IMR-90 (cell line): ENCODE results near the gene LPAR5. TPM values are rescaled to one million over a fixed set of nuclear protein-coding genes. Genes with fewer than 3 reads are reported as not detected.

Experiments
- ATAC-seq: fragments of 200-7000 bp; cut with Tn5 transposase; 2 replicates; pipeline ENCODE4 v1.9.1; 2020; ENCODE audit warnings: low read depth, mild to moderate bottlenecking, moderate library complexity
- BruUV-seq: library from RNA; stranded (reverse); fragments of 400-500 nt; replicated peaks from 2 replicates; lab custom pipeline; 2021; lab: Mats Ljungman, UMichigan
- CTCF ChIA-PET: fragments of 300-600 bp; formaldehyde crosslinking; extraction: SDS; loops from one replicate; lab custom pipeline; 2021; ENCODE audit warnings: antibody characterized with exemption; lab: Yijun Ruan, JAX
- POLR2A ChIA-PET: fragments of 300-600 bp; sonication (Branson Sonifier 250); formaldehyde crosslinking; loops from one replicate; lab custom pipeline; 2022; ENCODE audit warnings: antibody characterized with exemption; ENCODE audit not compliant: unreplicated experiment; lab: Charles Lee
- DNase-seq: peaks from one replicate; pipeline ENCODE4 v3.0.0; 2013
- H2AFZ ChIP-seq: replicated peaks from 2 replicates; pipeline ENCODE3; 2013; ENCODE audit warnings: low read length, mild to moderate bottlenecking; ENCODE audit not compliant: poor library complexity
- H2AK5ac ChIP-seq: 2 replicates; pipeline ENCODE4 v1.6.1; 2013; ENCODE audit warnings: low read depth, low read length, inconsistent platforms
- H2AK9ac ChIP-seq: replicated peaks from 2 replicates; pipeline ENCODE3; 2013; ENCODE audit warnings: mild to moderate bottlenecking, low read depth, low read length, moderate library complexity; ENCODE audit not compliant: poor library complexity
- H2BK120ac ChIP-seq: 2 replicates; pipeline ENCODE4 v1.6.1; 2013; ENCODE audit warnings: low read depth, low read length, inconsistent platforms
- H2BK15ac ChIP-seq: 3 replicates; pipeline ENCODE4 v1.6.1; 2013; ENCODE audit warnings: low read depth, low read length, inconsistent platforms
- H2BK20ac ChIP-seq: 2 replicates; pipeline ENCODE4 v1.6.1; 2013; ENCODE audit warnings: low read depth, mild to moderate bottlenecking, inconsistent platforms, low read length, moderate library complexity
- H2BK5ac ChIP-seq: 2 replicates; pipeline ENCODE4 v1.6.1; 2013; ENCODE audit warnings: mild to moderate bottlenecking, low read depth, low read length, inconsistent platforms; ENCODE audit not compliant: poor library complexity, severe bottlenecking
- H3K14ac ChIP-seq: replicated peaks from 2 replicates; pipeline ENCODE4 v1.6.1; 2013; ENCODE audit warnings: low read depth, low read length, inconsistent platforms
- H3K18ac ChIP-seq: 2 replicates; pipeline ENCODE4 v1.6.1; 2013; ENCODE audit warnings: low read depth, low read length, control low read depth
- H3K23ac ChIP-seq: 2 replicates; pipeline ENCODE4 v1.6.1; 2013; ENCODE audit warnings: low read depth, low read length, inconsistent platforms
- H3K27ac ChIP-seq: 2 replicates; pipeline ENCODE4 v1.5.1; 2013; ENCODE audit warnings: mild to moderate bottlenecking, control low read depth, low read length; ENCODE audit not compliant: insufficient read depth
- H3K27me3 ChIP-seq: 2 replicates; pipeline ENCODE4 v1.6.1; 2013; ENCODE audit warnings: low read length; ENCODE audit not compliant: control insufficient read depth, insufficient read depth
- H3K36me3 ChIP-seq: 2 replicates; pipeline ENCODE4 v1.6.1; 2013; ENCODE audit warnings: low read length, mixed read lengths; ENCODE audit not compliant: control insufficient read depth, insufficient read depth
- H3K4ac ChIP-seq: 2 replicates; pipeline ENCODE4 v1.6.1; 2013; ENCODE audit warnings: low read depth, low read length, inconsistent platforms
- H3K4me1 ChIP-seq: 2 replicates; pipeline ENCODE4 v1.6.1; 2013; ENCODE audit warnings: low read length, mixed read lengths; ENCODE audit not compliant: control insufficient read depth, insufficient read depth
- H3K4me2 ChIP-seq: 2 replicates; pipeline ENCODE4 v1.6.1; 2013; ENCODE audit warnings: low read depth, mild to moderate bottlenecking, control low read depth, low read length, moderate library complexity
- H3K4me3 ChIP-seq: 2 replicates; pipeline ENCODE4 v1.5.1; 2013; ENCODE audit warnings: low read depth, mild to moderate bottlenecking, control low read depth, low read length, moderate library complexity; ENCODE audit not compliant: insufficient read depth
- H3K56ac ChIP-seq: 2 replicates; pipeline ENCODE4 v1.6.1; 2013; ENCODE audit warnings: low read length, inconsistent platforms; ENCODE audit not compliant: insufficient read depth; ENCODE audit errors: extremely low read depth
- H3K79me1 ChIP-seq, 2 experiments: 2 replicates each; pipeline ENCODE4 v1.6.1; 2013; ENCODE audit warnings: low read length in 2 of 2, inconsistent platforms in 1 of 2, low read depth in 1 of 2
- H3K9ac ChIP-seq: 2 replicates; pipeline ENCODE4 v1.6.1; 2013; ENCODE audit warnings: low read depth, low read length, control low read depth
- H3K9me1 ChIP-seq: 2 replicates; pipeline ENCODE4 v1.6.1; 2013; ENCODE audit warnings: low read length, inconsistent platforms; ENCODE audit not compliant: insufficient read depth
- H3K9me3 ChIP-seq: 2 replicates; pipeline ENCODE4 v1.6.1; 2013; ENCODE audit warnings: low read length; ENCODE audit not compliant: control insufficient read depth, insufficient read depth
- H4K20me1 ChIP-seq: 2 replicates; pipeline ENCODE4 v1.6.1; 2013; ENCODE audit warnings: low read length, inconsistent platforms; ENCODE audit not compliant: insufficient read depth
- H4K5ac ChIP-seq: 2 replicates; pipeline ENCODE4 v1.6.1; 2013; ENCODE audit warnings: mild to moderate bottlenecking, low read depth, low read length, control low read depth
- H4K8ac ChIP-seq, 2 experiments: 2 replicates each; pipeline ENCODE4 v1.6.1; 2013; ENCODE audit warnings: low read depth in 2 of 2, low read length in 2 of 2, control low read depth in 1 of 2, inconsistent platforms in 1 of 2
- H4K91ac ChIP-seq: 2 replicates; pipeline ENCODE4 v1.6.1; 2013; ENCODE audit warnings: low read depth, low read length, inconsistent platforms; ENCODE audit not compliant: insufficient read depth
- BHLHE40 ChIP-seq: fragments of 150-350 bp; IDR thresholded peaks from 2 replicates; pipeline ENCODE4 v1.6.1; 2016; ENCODE audit warnings: mild to moderate bottlenecking, low read depth, low read length
- CEBPB ChIP-seq: IDR thresholded peaks from 2 replicates; pipeline ENCODE4 v1.6.1; 2012; ENCODE audit warnings: low read depth, low read length, improper control_type of control experiment
- CHD1 ChIP-seq: IDR thresholded peaks from 2 replicates; pipeline ENCODE4 v1.6.1; 2012; ENCODE audit warnings: low read depth, low read length, improper control_type of control experiment
- CTCF ChIP-seq: conservative IDR thresholded peaks from 2 replicates; pipeline ENCODE4 v1.5.1; 2012; ENCODE audit warnings: mild to moderate bottlenecking, low read depth, low read length, improper control_type of control experiment
- ELK1 ChIP-seq: fragments of 150-350 bp; IDR thresholded peaks from 2 replicates; pipeline ENCODE4 v1.6.1; 2016; ENCODE audit warnings: low read depth, mild to moderate bottlenecking, low read length, moderate library complexity, borderline replicate concordance
- MAFK ChIP-seq: IDR thresholded peaks from 2 replicates; pipeline ENCODE4 v1.6.1; 2012; ENCODE audit warnings: low read depth, low read length, improper control_type of control experiment
- MAZ ChIP-seq: IDR thresholded peaks from 2 replicates; pipeline ENCODE4 v1.6.1; 2012; ENCODE audit warnings: low read depth, mild to moderate bottlenecking, low read length, improper control_type of control experiment, moderate library complexity, borderline replicate concordance
- MXI1 ChIP-seq: IDR thresholded peaks from 2 replicates; pipeline ENCODE4 v1.6.1; 2012; ENCODE audit warnings: low read depth, mild to moderate bottlenecking, low read length, moderate library complexity, borderline replicate concordance
- NFE2L2 ChIP-seq: fragments of 150-350 bp; IDR thresholded peaks from 2 replicates; pipeline ENCODE4 v1.6.1; 2016; ENCODE audit warnings: low read depth, mild to moderate bottlenecking, low read length
- POLR2A ChIP-seq: IDR thresholded peaks from 2 replicates; pipeline ENCODE4 v1.6.1; 2012; ENCODE audit warnings: mild to moderate bottlenecking, low read depth, low read length
- RAD21 ChIP-seq: IDR thresholded peaks from 2 replicates; pipeline ENCODE4 v1.6.1; 2012; ENCODE audit warnings: low read length, improper control_type of control experiment
- RCOR1 ChIP-seq: IDR thresholded peaks from 2 replicates; pipeline ENCODE4 v1.6.1; 2012; ENCODE audit warnings: mild to moderate bottlenecking, low read length, improper control_type of control experiment; ENCODE audit not compliant: insufficient replicate concordance
- RFX5 ChIP-seq: IDR thresholded peaks from 2 replicates; pipeline ENCODE4 v1.8.0; 2012; ENCODE audit warnings: low read depth, mild to moderate bottlenecking, low read length, moderate library complexity
- SMC3 ChIP-seq: fragments of 150-350 bp; IDR thresholded peaks from 2 replicates; pipeline ENCODE4 v1.6.1; 2016; ENCODE audit warnings: low read depth, mild to moderate bottlenecking, antibody characterized with exemption, low read length, moderate library complexity
- USF2 ChIP-seq: fragments of 150-350 bp; IDR thresholded peaks from 2 replicates; pipeline ENCODE4 v1.6.1; 2017; ENCODE audit warnings: mild to moderate bottlenecking, antibody characterized with exemption, low read length, low read depth
- WGBS, 2 experiments: methylation state at CpG; one replicate each; pipeline versions ENCODE4 v1.1.5 to v1.1.7; 2013; ENCODE audit warnings: missing lambda C conversion rate in 2 of 2; ENCODE audit not compliant: insufficient read length in 1 of 2; ENCODE audit errors: extremely low coverage in 2 of 2; 5-methylcytosine and 5-hydroxymethylcytosine counted together
- dilution Hi-C: fragments of 300-500 bp; cut with HindIII; formaldehyde crosslinking; loops from one replicate; pipeline ENCODE4 v1.14.3; 2018; ENCODE audit warnings: low sequenced_read_pairs; ENCODE audit not compliant: unreplicated experiment
- in situ Hi-C: fragments of 300-500 bp; cut with MboI; formaldehyde crosslinking; loops from 3 replicates; pipeline ENCODE4 v1.14.3; 2019; ENCODE audit warnings: low sequenced_read_pairs, inconsistent platforms, mixed read lengths
- intact Hi-C: fragments of 100-400 bp; cut with micrococcal nuclease; formaldehyde crosslinking; loops from 2 replicates; pipeline ENCODE4 v1.10.0; 2022
- polyA plus RNA-seq, 3 experiments: library from polyadenylated mRNA; depleted of rRNA; stranded (reverse); fragments of >200 nt; gene quantifications; 2 replicates each; pipeline ENCODE4 v1.2.3, GENCODE V29; 2012; ENCODE audit warnings: low replicate concordance in 1 of 3
- total RNA-seq: library from RNA; depleted of rRNA; stranded (reverse); fragments of >200 nt; gene quantifications from 2 replicates; pipeline ENCODE4 v1.2.3, GENCODE V29; 2012

LPAR5 gene
- total and polyA plus RNA-seq, 2 of the 4 experiments (the other 2 are of a cell fraction) = not detected

- dilution Hi-C loops = no loop called here
- no peak overlapping the region for H3K4ac ChIP-seq
- H3K9me1 ChIP-seq = no peaks in the 10 kb centered on the region
- H3K36me3 ChIP-seq = no peaks in the 10 kb centered on the region
- no peak overlapping the region for H3K27ac ChIP-seq
- H3K18ac ChIP-seq = no peak overlapping the region
- no peaks in the 10 kb centered on the region for H4K20me1 ChIP-seq
- no peak for TF ChIP-seq MXI1
- TF ChIP-seq POLR2A = no peak
- no peak for TF ChIP-seq CEBPB
- no peak for TF ChIP-seq CHD1
- no peak for TF ChIP-seq RFX5
- TF ChIP-seq NFE2L2 = no peak
- no peak for TF ChIP-seq RCOR1
- TF ChIP-seq ELK1 = no peak
- no peak for TF ChIP-seq CTCF
- TF ChIP-seq MAFK = no peak
- no peak for TF ChIP-seq MAZ
- no peak for TF ChIP-seq BHLHE40
- TF ChIP-seq USF2 = no peak
- no peak for TF ChIP-seq SMC3
- TF ChIP-seq RAD21 = no peak
- CTCF ChIA-PET = no interaction called here
- H3K14ac ChIP-seq = no peak overlapping the region
- H3K27me3 ChIP-seq = no peaks in the 10 kb centered on the region
- no peak for ATAC-seq
- in situ Hi-C loops = no loop called here
- no peak overlapping the region for H4K8ac ChIP-seq
- intact Hi-C loops = no loop called here
- no peak overlapping the region for H2BK15ac ChIP-seq
- 86% methylated on average over 25 of the region's 29 CpGs; no CpG with 5 or more reads in 1 of the 2 experiments for WGBS, 2 experiments
- no peaks in the 10 kb centered on the region for H3K79me1 ChIP-seq
- H3K4me1 ChIP-seq = no peaks in the 10 kb centered on the region; the same call in 1 of the 2 replicates
- H3K23ac ChIP-seq = no peak overlapping the region
- no peak overlapping the region for H3K4me2 ChIP-seq
- H4K5ac ChIP-seq = no peak overlapping the region
- no peak overlapping the region for H2BK20ac ChIP-seq
- H2AK5ac ChIP-seq = no peak overlapping the region
- BruUV-seq = no TSS peak
- peak overlapping the region; percentile 65 for H2AK9ac ChIP-seq
- H3K4me3 ChIP-seq = no peak overlapping the region
- H3K9me3 ChIP-seq = no peaks in the 10 kb centered on the region
- no peak overlapping the region for H2BK5ac ChIP-seq
- no peak for DNase-seq
- H2BK120ac ChIP-seq = no peak overlapping the region
- H4K91ac ChIP-seq = no peak overlapping the region
- no peak overlapping the region for H3K56ac ChIP-seq
- no peak overlapping the region for H3K9ac ChIP-seq
- H2AFZ ChIP-seq = peak overlapping the region; percentile 86
- POLR2A ChIA-PET = no interaction called here
These were observed 14.9 kb downstream of the LPAR5 start for GRCh38 chr12:6620885-6621274.
